ENCODE measurements around the gene RAX2. TPM values are rescaled to one million over a fixed set of nuclear protein-coding genes. Genes with fewer than 3 reads are reported as not detected.

The RAX2 gene
- total and polyA plus RNA-seq, 7 donors: not detected

GRCh38 chr19:3738477-3739220, 33.4 kb downstream of the RAX2 start:
- 74 to 81% (median 78%) methylated on average over 32 of the region's 32 CpGs for WGBS, 3 donors
- H3K9me3 ChIP-seq: no peaks in the 10 kb centered on the region
- intact Hi-C loops (cut with DNase I): no loop called here
- H3K27ac ChIP-seq: no peak overlapping the region
- TF ChIP-seq, protein P1, sequence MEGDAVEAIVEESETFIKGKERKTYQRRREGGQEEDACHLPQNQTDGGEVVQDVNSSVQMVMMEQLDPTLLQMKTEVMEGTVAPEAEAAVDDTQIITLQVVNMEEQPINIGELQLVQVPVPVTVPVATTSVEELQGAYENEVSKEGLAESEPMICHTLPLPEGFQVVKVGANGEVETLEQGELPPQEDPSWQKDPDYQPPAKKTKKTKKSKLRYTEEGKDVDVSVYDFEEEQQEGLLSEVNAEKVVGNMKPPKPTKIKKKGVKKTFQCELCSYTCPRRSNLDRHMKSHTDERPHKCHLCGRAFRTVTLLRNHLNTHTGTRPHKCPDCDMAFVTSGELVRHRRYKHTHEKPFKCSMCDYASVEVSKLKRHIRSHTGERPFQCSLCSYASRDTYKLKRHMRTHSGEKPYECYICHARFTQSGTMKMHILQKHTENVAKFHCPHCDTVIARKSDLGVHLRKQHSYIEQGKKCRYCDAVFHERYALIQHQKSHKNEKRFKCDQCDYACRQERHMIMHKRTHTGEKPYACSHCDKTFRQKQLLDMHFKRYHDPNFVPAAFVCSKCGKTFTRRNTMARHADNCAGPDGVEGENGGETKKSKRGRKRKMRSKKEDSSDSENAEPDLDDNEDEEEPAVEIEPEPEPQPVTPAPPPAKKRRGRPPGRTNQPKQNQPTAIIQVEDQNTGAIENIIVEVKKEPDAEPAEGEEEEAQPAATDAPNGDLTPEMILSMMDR (IDR thresholded peaks at IDR 0.05): no peak
- H3K4me3 ChIP-seq: no peak overlapping the region
- H3K36me3 ChIP-seq (ENCODE audit: insufficient read depth in 1 of 2, low read depth in 1 of 2): no peaks in the 10 kb centered on the region
- DNase-seq (no peak), ATAC-seq (no peak)
- H3K27me3 ChIP-seq (ENCODE audit: insufficient read depth in 3 of 3, low read length in 2 of 3): peaks cover 0 to 8% (median 0%) of the 10 kb centered on the region in 3 donors
- no peaks in the 10 kb centered on the region for H3K4me1 ChIP-seq

DNA sequence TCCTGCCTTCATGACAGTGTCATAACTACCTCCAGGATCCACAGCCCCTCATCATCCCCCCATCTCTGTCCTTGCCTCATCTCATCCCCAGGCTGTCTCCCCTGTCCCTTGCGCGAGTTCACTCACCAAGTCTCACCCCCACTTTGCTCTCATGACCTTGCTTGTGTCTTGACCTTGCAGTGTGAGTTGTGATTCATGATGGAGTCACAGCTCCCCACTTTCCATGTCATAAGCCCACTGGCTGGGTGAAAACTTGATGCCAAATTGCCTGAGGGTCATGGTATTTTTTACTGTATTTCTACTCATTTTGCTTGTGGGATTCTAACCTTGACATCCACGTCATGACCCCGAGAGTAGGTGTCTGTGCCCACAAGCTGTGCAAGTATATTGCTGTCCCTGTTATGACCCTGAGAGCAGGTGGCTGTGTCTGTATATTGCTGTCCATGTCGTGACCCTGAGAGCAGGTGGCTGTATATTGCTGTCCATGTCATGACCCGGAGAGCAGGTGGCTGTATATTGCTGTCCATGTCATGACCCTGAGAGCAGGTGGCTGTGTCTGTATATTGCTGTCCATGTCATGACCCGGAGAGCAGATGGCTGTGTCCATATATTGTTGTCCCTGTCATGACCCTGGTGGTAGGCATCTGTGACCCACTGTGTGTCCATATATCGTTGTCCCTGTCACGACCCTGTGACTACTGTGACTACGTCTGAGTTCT, 34.4 kb downstream of the RAX2 start:
- no peaks in the 10 kb centered on the region for H3K9me3 ChIP-seq
- DNase-seq (no peak), ATAC-seq (no peak)
- no peak overlapping the region for H3K27ac ChIP-seq
- no peak overlapping the region for H3K4me3 ChIP-seq
- H3K27me3 ChIP-seq (ENCODE audit: insufficient read depth in 3 of 3, low read length in 2 of 3): peaks cover 0 to 8% (median 0%) of the 10 kb centered on the region in 3 donors
- 70 to 73% (median 73%) methylated on average over 10 of the region's 10 CpGs for whole genome bisulfite sequencing, 3 donors
- H3K4me1 ChIP-seq: no peaks in the 10 kb centered on the region
- intact Hi-C loops (cut with DNase I): no loop called here
- TF ChIP-seq, protein P1 (IDR thresholded peaks at IDR 0.05): no peak
- H3K36me3 ChIP-seq (ENCODE audit: insufficient read depth in 1 of 2, low read depth in 1 of 2): no peaks in the 10 kb centered on the region

DNA sequence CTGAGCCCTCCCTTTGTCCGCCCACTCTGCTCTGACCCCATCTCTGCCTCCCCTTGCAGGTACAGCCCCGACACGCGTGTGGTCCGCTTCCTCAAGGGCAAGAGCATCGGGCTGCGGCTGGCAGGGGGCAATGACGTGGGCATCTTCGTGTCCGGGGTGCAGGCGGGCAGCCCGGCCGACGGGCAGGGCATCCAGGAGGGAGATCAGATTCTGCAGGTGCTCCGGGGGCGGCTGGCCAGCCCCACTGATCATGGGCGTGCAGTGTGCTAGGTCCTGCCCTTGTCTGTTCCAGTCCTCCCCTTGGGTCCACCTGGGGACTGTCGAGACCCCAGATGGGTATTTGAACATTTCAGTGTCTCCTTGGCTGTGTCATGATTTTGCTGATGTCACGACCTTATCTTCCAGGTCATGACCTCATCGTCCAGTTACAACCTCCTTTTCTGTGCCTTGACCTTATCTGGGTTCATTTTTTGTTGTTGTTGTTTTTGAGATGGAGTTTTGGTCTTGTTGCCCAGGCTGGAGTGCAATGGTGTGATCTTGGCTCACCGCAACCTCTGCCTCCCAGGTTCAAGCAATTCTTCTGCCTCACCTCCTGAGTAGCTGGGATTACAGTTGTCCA, 35.8 kb downstream of the RAX2 start:
- no peak for ATAC-seq
- intact Hi-C loops (cut with DNase I): no loop called here
- H3K4me3 ChIP-seq: no peak overlapping the region
- peaks cover 0 to 8% (median 0%) of the 10 kb centered on the region in 3 donors for H3K27me3 ChIP-seq (ENCODE audit: insufficient read depth in 3 of 3, low read length in 2 of 3)
- H3K4me1 ChIP-seq: no peaks in the 10 kb centered on the region
- TF ChIP-seq, protein P1 (IDR thresholded peaks at IDR 0.05): no peak
- no peak for DNase-seq
- WGBS, 3 donors: 75 to 76% (median 75%) methylated on average over 21 of the region's 21 CpGs
- no peaks in the 10 kb centered on the region for H3K36me3 ChIP-seq (ENCODE audit: insufficient read depth in 1 of 2, low read depth in 1 of 2)
- H3K9me3 ChIP-seq: no peaks in the 10 kb centered on the region
- H3K27ac ChIP-seq: no peak overlapping the region

DNA sequence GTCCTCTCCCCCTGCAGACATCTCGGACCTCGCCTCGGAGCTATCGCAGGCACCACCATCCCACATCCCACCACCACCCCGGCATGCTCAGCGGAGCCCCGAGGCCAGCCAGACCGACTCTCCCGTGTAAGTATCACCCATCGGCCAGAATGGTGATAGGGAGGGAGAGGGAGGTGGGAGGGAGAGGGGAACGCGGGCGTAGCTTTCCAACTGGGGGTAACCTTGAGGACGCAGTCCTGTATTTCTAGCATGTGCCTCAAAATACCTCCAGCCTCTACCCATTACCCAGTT, 37.8 kb downstream of the RAX2 start:
- intact Hi-C loops (cut with DNase I): no loop called here
- 83 to 94% (median 83%) methylated on average over 11 to 14 of the region's 14 CpGs for WGBS, 3 donors

More for the DNA sequence above, 37.8 kb downstream of the RAX2 start:
- H3K27me3 ChIP-seq (ENCODE audit: insufficient read depth in 3 of 3, low read length in 2 of 3): peaks cover 0 to 8% (median 0%) of the 10 kb centered on the region in 3 donors
- no peak overlapping the region for H3K4me3 ChIP-seq
- no peaks in the 10 kb centered on the region for H3K4me1 ChIP-seq
- H3K36me3 ChIP-seq (ENCODE audit: insufficient read depth in 1 of 2, low read depth in 1 of 2): no peaks in the 10 kb centered on the region
- no peak overlapping the region for H3K27ac ChIP-seq
- DNase-seq (no peak), ATAC-seq (no peak)
- TF ChIP-seq, protein P1 (IDR thresholded peaks at IDR 0.05): no peak
- H3K9me3 ChIP-seq: no peaks in the 10 kb centered on the region

All from psoas muscle (tissue), 8 donors.